SK-N-SH (cell line): Measurements from ENCODE around the gene PLEKHG3. TPM values are rescaled to one million over a fixed set of nuclear protein-coding genes. Genes with fewer than 3 reads are reported as not detected.

ENCODE experiments used
- CTCF ChIA-PET: fragments of 300-600, 350-600 bp; formaldehyde crosslinking; extraction: SDS; loops from one replicate; lab custom pipeline; 2021; lab: Yijun Ruan, JAX
- POLR2A ChIA-PET: fragments of 350-600 bp; sonication (Branson Sonifier 250); formaldehyde crosslinking; extraction: SDS; loops from one replicate; lab custom pipeline; 2020; ENCODE audit warnings: antibody characterized with exemption, inconsistent platforms; lab: Yijun Ruan, JAX
- DNase-seq: peaks from one replicate; pipeline ENCODE4 v3.0.0; 2012
- H2AFZ ChIP-seq: fragments of 200-600 bp; sonication (generic); 2 replicates; pipeline ENCODE4 v1.8.1; 2016; ENCODE audit warnings: antibody characterized with exemption, mild to moderate bottlenecking, low read depth
- H3F3A ChIP-seq: fragments of 200-600 bp; sonication (generic); replicated peaks from 2 replicates; pipeline ENCODE3; 2016; ENCODE audit warnings: antibody characterized with exemption, mild to moderate bottlenecking; ENCODE audit not compliant: insufficient read depth
- H3K27ac ChIP-seq, 2 experiments: fragments of 200-500 bp in 1 of 2; fragments of 200-600 bp in 1 of 2; sonication (Bioruptor generic) in 1 of 2; sonication (generic), shearing (Covaris generic) in 1 of 2; 2 replicates each; pipeline versions ENCODE4 v1.5.1 to v1.6.1; 2014 to 2016; ENCODE audit warnings: low read depth in 2 of 2, inconsistent platforms in 1 of 2, low read length in 1 of 2, mild to moderate bottlenecking in 1 of 2, mixed read lengths in 1 of 2
- H3K27me3 ChIP-seq: fragments of 200-600 bp; sonication (generic), shearing (Covaris generic); 2 replicates; pipeline ENCODE4 v1.6.1; 2016; ENCODE audit warnings: mixed run types; ENCODE audit not compliant: insufficient read depth
- H3K36me3 ChIP-seq, 2 experiments: fragments of 200-500 bp in 1 of 2; fragments of 200-600 bp in 1 of 2; sonication (Bioruptor generic) in 1 of 2; sonication (generic) in 1 of 2; replicated peaks in 1 of 2; 2 replicates each; pipeline versions ENCODE3 to v1.5.1; 2014 to 2016; ENCODE audit warnings: low read length in 1 of 2, mild to moderate bottlenecking in 1 of 2; ENCODE audit not compliant: insufficient read depth in 2 of 2, control insufficient read depth in 1 of 2
- H3K4me1 ChIP-seq, 2 experiments: fragments of 200-500 bp in 1 of 2; fragments of 200-600 bp in 1 of 2; sonication (Bioruptor generic) in 1 of 2; sonication (generic), shearing (Covaris generic) in 1 of 2; 2 replicates each; pipeline versions ENCODE4 v1.5.1 to v1.6.1; 2014 to 2016; ENCODE audit warnings: low read depth in 1 of 2, low read length in 1 of 2, mixed run types in 1 of 2; ENCODE audit not compliant: insufficient read depth in 2 of 2, control insufficient read depth in 1 of 2
- H3K4me2 ChIP-seq: fragments of 200-600 bp; sonication (generic), shearing (Covaris generic); 2 replicates; pipeline ENCODE4 v1.6.1; 2017; ENCODE audit warnings: mixed run types
- H3K4me3 ChIP-seq, 2 experiments: fragments of 200-500 bp in 1 of 2; fragments of 200-600 bp in 1 of 2; sonication (Bioruptor generic) in 1 of 2; sonication (generic), shearing (Covaris generic) in 1 of 2; 2 replicates each; pipeline versions ENCODE4 v1.5.1 to v1.8.1; 2014 to 2016; ENCODE audit warnings: low read depth in 2 of 2, inconsistent platforms in 1 of 2, low read length in 1 of 2, mild to moderate bottlenecking in 1 of 2, mixed read lengths in 1 of 2, moderate library complexity in 1 of 2
- H3K79me2 ChIP-seq: fragments of 200-600 bp; sonication (generic); 2 replicates; pipeline ENCODE4 v1.8.1; 2017; ENCODE audit warnings: mild to moderate bottlenecking; ENCODE audit not compliant: insufficient read depth
- H3K9ac ChIP-seq: fragments of 200-600 bp; sonication (generic); 2 replicates; pipeline ENCODE4 v1.6.1; 2017; ENCODE audit warnings: mixed run types
- H3K9me2 ChIP-seq: fragments of 200-600 bp; sonication (generic); 2 replicates; pipeline ENCODE4 v1.6.1; 2017; ENCODE audit warnings: mixed run types
- H3K9me3 ChIP-seq: fragments of 200-600 bp; sonication (generic); 2 replicates; pipeline ENCODE4 v1.6.1; 2017; ENCODE audit warnings: mixed run types, mild to moderate bottlenecking, moderate library complexity
- H4K20me1 ChIP-seq: fragments of 200-600 bp; sonication (generic); 2 replicates; pipeline ENCODE4 v1.6.1; 2017; ENCODE audit warnings: mild to moderate bottlenecking, mixed run types; ENCODE audit not compliant: insufficient read depth
- CHD2 ChIP-seq: fragments of 150-350 bp; IDR thresholded peaks from 2 replicates; pipeline ENCODE4 v1.6.1; 2018; ENCODE audit warnings: low read length; ENCODE audit not compliant: partially characterized antibody
- CTCF ChIP-seq: fragments of 200-600 bp; sonication (generic); IDR thresholded peaks from 2 replicates; pipeline ENCODE4 v1.6.1; 2017; ENCODE audit warnings: antibody characterized with exemption, mild to moderate bottlenecking, moderate library complexity
- EZH2phosphoT487 ChIP-seq: fragments of 200-600 bp; sonication (generic); IDR thresholded peaks from 2 replicates; pipeline ENCODE4 v1.6.1; 2017; ENCODE audit warnings: low read depth, mixed run types, mild to moderate bottlenecking, antibody characterized with exemption, moderate library complexity, borderline replicate concordance
- FOSL2 ChIP-seq: IDR thresholded peaks from 2 replicates; pipeline ENCODE4 v1.4.0; 2012; ENCODE audit warnings: low read depth, mild to moderate bottlenecking, moderate library complexity, borderline replicate concordance
- FOXJ3 ChIP-seq: sonication (generic); formaldehyde crosslinking; IDR thresholded peaks from 2 replicates; pipeline ENCODE4 v1.5.1; 2020; ENCODE audit warnings: mild to moderate bottlenecking, missing genetic modification reagents
- FOXM1 ChIP-seq: IDR thresholded peaks from 2 replicates; pipeline ENCODE4 v1.4.0; 2012; ENCODE audit warnings: low read depth, mild to moderate bottlenecking
- GATA2 ChIP-seq: sonication (generic); formaldehyde crosslinking; IDR thresholded peaks from 2 replicates; pipeline ENCODE4 v1.5.0; 2020; ENCODE audit warnings: mild to moderate bottlenecking, missing genetic modification reagents
- JUND ChIP-seq: IDR thresholded peaks from 2 replicates; pipeline ENCODE4 v1.4.0; 2012
- MEF2A ChIP-seq: IDR thresholded peaks from 2 replicates; pipeline ENCODE4 v1.4.0; 2012; ENCODE audit warnings: low read depth, borderline replicate concordance
- PBX3 ChIP-seq: IDR thresholded peaks from 2 replicates; pipeline ENCODE4; 2012
- REST ChIP-seq: IDR thresholded peaks from 2 replicates; pipeline ENCODE4 v1.6.1; 2012; ENCODE audit warnings: mild to moderate bottlenecking, low read depth, low read length, moderate library complexity
- RXRA ChIP-seq: IDR thresholded peaks from 2 replicates; pipeline ENCODE4 v1.4.0; 2012; ENCODE audit warnings: low read depth, mild to moderate bottlenecking, borderline replicate concordance
- SIN3A ChIP-seq: IDR thresholded peaks from 2 replicates; pipeline ENCODE4 v1.6.1; 2012; ENCODE audit warnings: low read depth, mild to moderate bottlenecking, low read length, moderate library complexity, borderline replicate concordance
- TCF12 ChIP-seq: IDR thresholded peaks from 2 replicates; pipeline ENCODE4 v1.4.0; 2012
- YY1 ChIP-seq: IDR thresholded peaks from 2 replicates; pipeline ENCODE4 v1.4.0; 2012; ENCODE audit warnings: low read depth, mild to moderate bottlenecking
- WGBS: methylation state at CpG from one replicate; pipeline ENCODE4 v1.1.6; 2017; ENCODE audit warnings: low lambda C conversion rate; 5-methylcytosine and 5-hydroxymethylcytosine counted together
- polyA plus RNA-seq, 3 experiments: library from polyadenylated mRNA; depleted of rRNA; stranded (reverse); fragments of >200 nt; gene quantifications; 2 replicates each; pipeline ENCODE4 v1.2.3, GENCODE V29; 2012

PLEKHG3 gene
- polyA plus RNA-seq, 1 of the 3 experiments (the other 2 are of a cell fraction), result 5.1 TPM

- Histone ChIP-seq H3K9me3 (no peaks in the 10 kb centered on the region), H3K4me2 (no peak overlapping the region), H3K27ac (no peak overlapping the region), H4K20me1 (no peaks in the 10 kb centered on the region), H3K4me3 (no peak overlapping the region), H3K36me3 (peaks cover 0 to 16% of the 10 kb centered on the region in 2 experiments), H3K9me2 (no peaks in the 10 kb centered on the region), H3K27me3 (no peaks in the 10 kb centered on the region), H3F3A (no peaks in the 10 kb centered on the region), H3K79me2 (no peaks in the 10 kb centered on the region), H3K4me1 (no peaks in the 10 kb centered on the region), H2AFZ (no peak overlapping the region), H3K9ac (no peak overlapping the region)
- ChIA-PET CTCF (no interaction called here), POLR2A (no interaction called here)
- DNase-seq, result no peak
- TF ChIP-seq EZH2phosphoT487 (no peak), CHD2 (no peak), MEF2A (no peak), JUND (no peak), FOXM1 (no peak), TCF12 (no peak), GATA2 (CRISPR knock-in tag) (no peak), CTCF (no peak), FOSL2 (no peak), YY1 (no peak), REST (no peak)
- WGBS, result 93% methylated on average over 11 of the region's 11 CpGs
Measured at GRCh38 chr14:64733321-64733720, 29.1 kb downstream of the PLEKHG3 start.

GRCh38 chr14:64733899-64734298 is 29.7 kb downstream of the PLEKHG3 start:
- H3K9me2 ChIP-seq, result no peaks in the 10 kb centered on the region
- no peaks in the 10 kb centered on the region for H3K4me1 ChIP-seq
- H3K4me2 ChIP-seq, result no peak overlapping the region
- WGBS, result 88% methylated on average over 1 of the region's 1 CpG
- ChIA-PET POLR2A (no interaction called here), CTCF (interaction anchor here (1.2 kb wide), 1 partner anchor 178 kb away, joined by 3 read pairs; no protein-coding TSS in a partner anchor)
- no peak overlapping the region for H3K9ac ChIP-seq
- H3K36me3 ChIP-seq, result peaks cover 0 to 21% of the 10 kb centered on the region in 2 experiments
- no peak overlapping the region for H3K4me3 ChIP-seq
- H4K20me1 ChIP-seq, result no peaks in the 10 kb centered on the region
- no peaks in the 10 kb centered on the region for H3K27me3 ChIP-seq
- H3F3A ChIP-seq, result no peaks in the 10 kb centered on the region
- H2AFZ ChIP-seq, result no peak overlapping the region
- H3K9me3 ChIP-seq, result no peaks in the 10 kb centered on the region
- no peak for DNase-seq
- H3K79me2 ChIP-seq, result no peaks in the 10 kb centered on the region
- H3K27ac ChIP-seq, result no peak overlapping the region
- TF ChIP-seq SIN3A (no peak), RXRA (no peak), FOXJ3 (no peak), PBX3 (no peak)
- TF ChIP-seq, all 33 proteins: peak for 0
